HepG2 (cell line): ENCODE results near the gene GREM2. TPM values are rescaled to one million over a fixed set of nuclear protein-coding genes. Genes with fewer than 3 reads are reported as not detected.

Source experiments
- ATAC-seq: fragments of 200-7000 bp; cut with Tn5 transposase; 3 replicates; pipeline ENCODE4 v1.9.1; 2020; ENCODE audit warnings: mild to moderate bottlenecking, moderate library complexity
- Bru-seq: library from RNA; stranded (reverse); fragments of 400-500 nt; gene quantifications from one replicate; lab custom pipeline; 2021; lab: Mats Ljungman, UMichigan
- BruChase-seq, 2 experiments: library from RNA; stranded (reverse); fragments of 400-500 nt; gene quantifications; one replicate each; lab custom pipeline; 2021; lab: Mats Ljungman, UMichigan
- BruUV-seq: library from RNA; stranded (reverse); fragments of 400-500 nt; replicated peaks from 2 replicates; lab custom pipeline; 2021; lab: Mats Ljungman, UMichigan
- CTCF ChIA-PET: fragments of 300-600 bp; formaldehyde crosslinking; extraction: SDS; loops from one replicate; lab custom pipeline; 2021; ENCODE audit warnings: low total read pairs, inconsistent platforms, low intra/inter-chr PET ratio; lab: Yijun Ruan, JAX
- POLR2A ChIA-PET: fragments of 350-600 bp; sonication (Branson Sonifier 250); formaldehyde crosslinking; loops from one replicate; lab custom pipeline; 2020; ENCODE audit warnings: antibody characterized with exemption, inconsistent platforms; lab: Yijun Ruan, JAX
- DNase-seq: peaks from one replicate; pipeline ENCODE4 v3.0.0-alpha.2; 2015; ENCODE audit warnings: low spot score
- FAIRE-seq: peaks from 3 replicates; lab custom pipeline; 2011; peaks lifted over from hg19 to GRCh38; lab: Jason Lieb, UNC
- H2AFZ ChIP-seq: one replicate; pipeline ENCODE4 v1.6.1; 2011; ENCODE audit warnings: low read length, inconsistent platforms
- H3K27ac ChIP-seq: fragments of 300-600 bp; 3 replicates; pipeline ENCODE4 v1.8.0; 2011; ENCODE audit warnings: mixed run types, mild to moderate bottlenecking, mixed read lengths, low read length, inconsistent platforms; ENCODE audit not compliant: insufficient read depth; ENCODE audit errors: extremely low read length
- H3K27me3 ChIP-seq, 2 experiments: fragments of 200-600 bp in 1 of 2; 2 replicates in 1 of 2; 3 replicates in 1 of 2; pipeline versions ENCODE4 v1.6.0 to v1.8.0; 2011; ENCODE audit warnings: low read length in 2 of 2, mild to moderate bottlenecking in 2 of 2, moderate library complexity in 2 of 2, inconsistent platforms in 1 of 2; ENCODE audit not compliant: insufficient read depth in 2 of 2, control insufficient read depth in 1 of 2
- H3K36me3 ChIP-seq, 2 experiments: fragments of 200-600 bp in 1 of 2; replicated peaks in 1 of 2; 2 replicates in 1 of 2; 3 replicates in 1 of 2; pipeline versions ENCODE4 v1.5.1 to v1.8.0; 2011; ENCODE audit warnings: low read length in 2 of 2, inconsistent platforms in 1 of 2; ENCODE audit not compliant: insufficient read depth in 2 of 2, control insufficient read depth in 1 of 2
- H3K4me1 ChIP-seq: 2 replicates; pipeline ENCODE4 v1.5.1; 2012; ENCODE audit warnings: low read length, inconsistent platforms; ENCODE audit not compliant: insufficient read depth
- H3K4me2 ChIP-seq: 2 replicates; pipeline ENCODE4 v1.6.0; 2011; ENCODE audit warnings: low read depth, low read length, inconsistent platforms
- H3K4me3 ChIP-seq, 3 experiments: fragments of 200-600 bp in 1 of 3; sonication (generic), shearing (Covaris generic) in 1 of 3; replicated peaks in 1 of 3; 2 replicates each; pipeline ENCODE4 v1.5.1; 2011 to 2016; ENCODE audit warnings: low read length in 3 of 3, inconsistent platforms in 2 of 3, low read depth in 2 of 3, mild to moderate bottlenecking in 2 of 3, control low read depth in 1 of 3, mixed read lengths in 1 of 3; ENCODE audit not compliant: insufficient read depth in 1 of 3
- H3K79me2 ChIP-seq: one replicate; pipeline ENCODE4 v1.6.1; 2011; ENCODE audit warnings: low read length, inconsistent platforms; ENCODE audit not compliant: insufficient read depth
- H3K9ac ChIP-seq: 2 replicates; pipeline ENCODE4 v1.6.0; 2011; ENCODE audit warnings: mild to moderate bottlenecking, low read depth, low read length, inconsistent platforms; ENCODE audit not compliant: insufficient read depth
- H3K9me3 ChIP-seq: 2 replicates; pipeline ENCODE4 v1.5.1; 2012; ENCODE audit warnings: mild to moderate bottlenecking, low read length
- H4K20me1 ChIP-seq: 2 replicates; pipeline ENCODE4 v1.6.0; 2011; ENCODE audit warnings: inconsistent platforms, mild to moderate bottlenecking, low read length, moderate library complexity; ENCODE audit not compliant: insufficient read depth
- ARNT ChIP-seq: fragments of 450-650 bp; IDR thresholded peaks from 2 replicates; pipeline ENCODE4 v1.6.1; 2017
- CBX2 ChIP-seq, 2 experiments: fragments of 200-600 bp in 1 of 2; sonication (generic); formaldehyde crosslinking in 1 of 2; IDR thresholded peaks; 2 replicates each; pipeline versions ENCODE4 v1.7.0 to v1.8.1; 2018 to 2022; ENCODE audit warnings: low read depth in 2 of 2, low read length in 1 of 2, mild to moderate bottlenecking in 1 of 2, missing genetic modification reagents in 1 of 2
- WGBS: methylation state at CpG from one replicate; pipeline ENCODE4 v1.1.6; 2017; ENCODE audit warnings: low lambda C conversion rate; 5-methylcytosine and 5-hydroxymethylcytosine counted together
- in situ Hi-C: cut with HindIII; loops from 2 replicates; pipeline ENCODE4 v1.10.0; 2017; ENCODE audit warnings: low pct_unique_long_range_greater_than_20kb; ENCODE audit not compliant: extremely low pct_ligation_motif_present
- intact Hi-C: fragments of 100-400 bp; cut with micrococcal nuclease; formaldehyde crosslinking; loops from one replicate; pipeline ENCODE4 v1.10.0; 2022; ENCODE audit not compliant: unreplicated experiment
- long read RNA-seq, 2 experiments: library from RNA in 1 of 2; library from polyadenylated mRNA in 1 of 2; stranded (forward) in 1 of 2; unstranded in 1 of 2; transcript quantifications; one replicate each; pipeline ENCODE4 v2.0.0, GENCODE V29; 2019 to 2022
- polyA minus RNA-seq, 3 experiments: library from RNA; depleted of rRNA, polyadenylated mRNA; stranded (reverse); fragments of >200 nt; gene quantifications; 2 replicates each; pipeline ENCODE4 v1.2.3, GENCODE V29; 2011; ENCODE audit warnings: low replicate concordance in 1 of 3
- polyA plus RNA-seq, 8 experiments: library from polyadenylated mRNA; depleted of rRNA in 3 of 8; stranded (reverse) in 7 of 8; unstranded in 1 of 8; fragments of >200 nt; fragmentation: Illumina TruSeq in 4 of 8; extraction: Trizol in 4 of 8; gene quantifications; 2 replicates each; pipeline versions ENCODE4 v1.2.1 to v1.2.3, GENCODE V29; 2011 to 2016; ENCODE audit warnings: low read depth in 4 of 8, missing spikeins in 1 of 8, mixed read lengths in 1 of 8; ENCODE audit not compliant: insufficient read depth in 1 of 8
- total RNA-seq, 5 experiments: library from RNA; depleted of rRNA; stranded (reverse); fragments of >200 nt; fragmentation: Illumina TruSeq; extraction: Trizol; gene quantifications; 2 replicates each; pipeline ENCODE4 v1.2.3, GENCODE V29; 2016; ENCODE audit warnings: low read depth in 1 of 5
- TF ChIP-seq, protein P1 (sequence below): sonication (generic); formaldehyde crosslinking; IDR thresholded peaks from 2 replicates; pipeline ENCODE4 v1.4.0; 2020; ENCODE audit warnings: mild to moderate bottlenecking, missing genetic modification reagents
- TF ChIP-seq, protein P2 (sequence below): sonication (generic); formaldehyde crosslinking; IDR thresholded peaks from 2 replicates; pipeline ENCODE4 v1.5.1; 2020; ENCODE audit warnings: mild to moderate bottlenecking, missing genetic modification reagents, moderate library complexity
- TF ChIP-seq, protein P3 (sequence below): sonication (generic); formaldehyde crosslinking; IDR thresholded peaks from 2 replicates; pipeline ENCODE4 v1.4.0; 2020; ENCODE audit warnings: missing genetic modification reagents

Gene GREM2
- total RNA-seq (2016; rRNA removed; fragmentation: Illumina TruSeq; extraction: Trizol) = not detected in 2 replicates
- total RNA-seq (2016; cell fraction: cytosol; rRNA removed; fragmentation: Illumina TruSeq; extraction: Trizol; ENCODE audit: low read depth) = not detected in 2 replicates
- not detected in 2 replicates for total RNA-seq (2016; cell fraction: insoluble cytoplasmic fraction; rRNA removed; fragmentation: Illumina TruSeq; extraction: Trizol)
- total RNA-seq (2016; cell fraction: membrane; rRNA removed; fragmentation: Illumina TruSeq; extraction: Trizol) = not detected in 2 replicates
- not detected in 2 replicates for total RNA-seq (2016; cell fraction: nucleus; rRNA removed; fragmentation: Illumina TruSeq; extraction: Trizol)
- polyA plus RNA-seq (2011; rRNA removed) = 0.07 and 0.10 TPM in 2 replicates
- polyA plus RNA-seq (2011; cell fraction: cytosol; rRNA removed) = 0.04 and 0.08 TPM in 2 replicates
- 0.03 and 0.12 TPM in 2 replicates for polyA plus RNA-seq (2011; cell fraction: nucleus; rRNA removed)
- 0.44 and 2.0 TPM in 2 replicates for polyA plus RNA-seq (2012)
- polyA plus RNA-seq (2016; cell fraction: cytosol; fragmentation: Illumina TruSeq; extraction: Trizol; ENCODE audit: low read depth) = not detected in 2 replicates
- polyA plus RNA-seq (2016; cell fraction: insoluble cytoplasmic fraction; fragmentation: Illumina TruSeq; extraction: Trizol; ENCODE audit: low read depth) = not detected in 2 replicates
- polyA plus RNA-seq (2016; cell fraction: membrane; fragmentation: Illumina TruSeq; extraction: Trizol; ENCODE audit: low read depth) = not detected in 2 replicates
- not detected in 2 replicates for polyA plus RNA-seq (2016; cell fraction: nucleus; fragmentation: Illumina TruSeq; extraction: Trizol; ENCODE audit: insufficient read depth, low read depth)
- 0.06 TPM in 1 of 2 replicates, not detected in the other for polyA minus RNA-seq (2011; rRNA and poly(A)+ RNA removed; ENCODE audit: low replicate concordance)
- polyA minus RNA-seq (2011; cell fraction: cytosol; rRNA and poly(A)+ RNA removed) = not detected in 2 replicates
- not detected in 2 replicates for polyA minus RNA-seq (2011; cell fraction: nucleus; rRNA and poly(A)+ RNA removed)
- percentile 1 among the genes with signal in this experiment for Bru-seq, nascent RNA
- BruChase-seq, experiment 1, labeled RNA remaining after a 6-hour chase = not detected
- not detected for BruChase-seq, experiment 2, labeled RNA remaining after a 2-hour chase
- long read RNA-seq, experiment 1 = 0 reads
- long read RNA-seq, experiment 2 = 0 reads

DNA sequence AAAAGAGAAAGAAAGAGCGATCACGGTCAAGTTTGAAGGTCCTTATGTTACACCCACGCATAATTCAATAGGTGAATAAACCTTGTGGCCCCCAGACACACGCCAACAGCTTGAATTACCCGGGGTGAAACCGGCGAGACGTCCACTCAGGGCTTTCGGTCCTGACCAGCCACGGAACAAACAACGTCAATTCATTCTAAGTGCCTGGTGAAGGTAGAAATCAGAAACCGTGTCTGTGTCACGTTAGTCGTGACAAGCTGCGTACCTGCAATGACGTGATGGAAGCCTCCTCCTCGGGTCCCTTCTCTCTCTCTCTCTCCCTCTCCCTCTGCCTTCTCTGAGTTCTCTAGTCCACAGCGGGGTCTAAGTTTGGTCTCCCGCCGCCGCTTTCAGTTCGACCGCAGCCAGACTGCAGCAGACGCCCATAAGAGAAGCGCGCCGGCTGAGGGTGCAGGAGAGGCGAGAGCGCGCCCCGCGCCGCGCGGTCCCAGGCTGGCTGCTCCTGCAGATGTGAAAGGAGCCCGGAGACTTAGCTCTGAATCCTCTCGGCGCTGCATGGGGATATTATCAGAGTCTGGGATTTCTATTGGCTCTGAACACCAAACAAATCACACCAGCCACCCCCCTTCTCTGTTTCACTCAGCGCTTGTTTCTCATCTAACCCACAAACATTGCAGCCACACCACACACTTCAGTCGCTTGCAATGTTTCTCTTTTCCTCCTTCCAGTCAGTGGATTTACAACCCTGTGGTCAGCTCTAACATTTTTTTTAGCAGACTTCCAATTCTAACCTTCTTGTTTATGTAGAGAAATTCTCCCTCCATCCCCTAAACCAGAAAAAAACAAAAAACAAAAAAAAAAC, at the start of gene GREM2:
Gene GREM2, minus strand, starts transcription at position 537 of the 862 bp plus-strand sequence. CDS start 118,680 bp downstream, outside the sequence.
- Histone ChIP-seq H3K79me2 (no peaks in the 10 kb centered on the region), H3K27ac (no peak within 1 kb of the TSS), H3K27me3 (peaks cover 0 to 22% of the 10 kb centered on the region in 2 experiments; a peak in 4 of 5 replicates), H4K20me1 (no peaks in the 10 kb centered on the region), H3K4me1 (peaks cover 16% of the 10 kb centered on the region), H3K4me3 (peak within 1 kb of the TSS; percentile 49 to 70 (median 57)), H3K9ac (no peak within 1 kb of the TSS), H2AFZ (peak within 1 kb of the TSS; percentile 55), H3K9me3 (no peaks in the 10 kb centered on the region), H3K36me3 (no peaks in the 10 kb centered on the region), H3K4me2 (peak within 1 kb of the TSS; percentile 86)
- FAIRE-seq (no peak), ATAC-seq (peak; percentile 95), DNase-seq (no peak)
- POLR2A ChIA-PET = no interaction called here
- intact Hi-C loops = no loop called here
- 2% methylated on average over 24 of the region's 40 CpGs for WGBS
- CTCF ChIA-PET = no interaction called here
- in situ Hi-C loops = no loop called here
- BruUV-seq = no TSS peak
- TF ChIP-seq, protein P1, sequence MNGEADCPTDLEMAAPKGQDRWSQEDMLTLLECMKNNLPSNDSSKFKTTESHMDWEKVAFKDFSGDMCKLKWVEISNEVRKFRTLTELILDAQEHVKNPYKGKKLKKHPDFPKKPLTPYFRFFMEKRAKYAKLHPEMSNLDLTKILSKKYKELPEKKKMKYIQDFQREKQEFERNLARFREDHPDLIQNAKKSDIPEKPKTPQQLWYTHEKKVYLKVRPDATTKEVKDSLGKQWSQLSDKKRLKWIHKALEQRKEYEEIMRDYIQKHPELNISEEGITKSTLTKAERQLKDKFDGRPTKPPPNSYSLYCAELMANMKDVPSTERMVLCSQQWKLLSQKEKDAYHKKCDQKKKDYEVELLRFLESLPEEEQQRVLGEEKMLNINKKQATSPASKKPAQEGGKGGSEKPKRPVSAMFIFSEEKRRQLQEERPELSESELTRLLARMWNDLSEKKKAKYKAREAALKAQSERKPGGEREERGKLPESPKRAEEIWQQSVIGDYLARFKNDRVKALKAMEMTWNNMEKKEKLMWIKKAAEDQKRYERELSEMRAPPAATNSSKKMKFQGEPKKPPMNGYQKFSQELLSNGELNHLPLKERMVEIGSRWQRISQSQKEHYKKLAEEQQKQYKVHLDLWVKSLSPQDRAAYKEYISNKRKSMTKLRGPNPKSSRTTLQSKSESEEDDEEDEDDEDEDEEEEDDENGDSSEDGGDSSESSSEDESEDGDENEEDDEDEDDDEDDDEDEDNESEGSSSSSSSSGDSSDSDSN (CRISPR knock-in tag) = peak; percentile 38; the same call in 1 of the 2 replicates
- TF ChIP-seq, protein P2, sequence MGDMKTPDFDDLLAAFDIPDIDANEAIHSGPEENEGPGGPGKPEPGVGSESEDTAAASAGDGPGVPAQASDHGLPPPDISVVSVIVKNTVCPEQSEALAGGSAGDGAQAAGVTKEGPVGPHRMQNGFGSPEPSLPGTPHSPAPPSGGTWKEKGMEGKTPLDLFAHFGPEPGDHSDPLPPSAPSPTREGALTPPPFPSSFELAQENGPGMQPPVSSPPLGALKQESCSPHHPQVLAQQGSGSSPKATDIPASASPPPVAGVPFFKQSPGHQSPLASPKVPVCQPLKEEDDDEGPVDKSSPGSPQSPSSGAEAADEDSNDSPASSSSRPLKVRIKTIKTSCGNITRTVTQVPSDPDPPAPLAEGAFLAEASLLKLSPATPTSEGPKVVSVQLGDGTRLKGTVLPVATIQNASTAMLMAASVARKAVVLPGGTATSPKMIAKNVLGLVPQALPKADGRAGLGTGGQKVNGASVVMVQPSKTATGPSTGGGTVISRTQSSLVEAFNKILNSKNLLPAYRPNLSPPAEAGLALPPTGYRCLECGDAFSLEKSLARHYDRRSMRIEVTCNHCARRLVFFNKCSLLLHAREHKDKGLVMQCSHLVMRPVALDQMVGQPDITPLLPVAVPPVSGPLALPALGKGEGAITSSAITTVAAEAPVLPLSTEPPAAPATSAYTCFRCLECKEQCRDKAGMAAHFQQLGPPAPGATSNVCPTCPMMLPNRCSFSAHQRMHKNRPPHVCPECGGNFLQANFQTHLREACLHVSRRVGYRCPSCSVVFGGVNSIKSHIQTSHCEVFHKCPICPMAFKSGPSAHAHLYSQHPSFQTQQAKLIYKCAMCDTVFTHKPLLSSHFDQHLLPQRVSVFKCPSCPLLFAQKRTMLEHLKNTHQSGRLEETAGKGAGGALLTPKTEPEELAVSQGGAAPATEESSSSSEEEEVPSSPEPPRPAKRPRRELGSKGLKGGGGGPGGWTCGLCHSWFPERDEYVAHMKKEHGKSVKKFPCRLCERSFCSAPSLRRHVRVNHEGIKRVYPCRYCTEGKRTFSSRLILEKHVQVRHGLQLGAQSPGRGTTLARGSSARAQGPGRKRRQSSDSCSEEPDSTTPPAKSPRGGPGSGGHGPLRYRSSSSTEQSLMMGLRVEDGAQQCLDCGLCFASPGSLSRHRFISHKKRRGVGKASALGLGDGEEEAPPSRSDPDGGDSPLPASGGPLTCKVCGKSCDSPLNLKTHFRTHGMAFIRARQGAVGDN (CRISPR knock-in tag) = peak; percentile 28; the same call in 1 of the 2 replicates
- TF ChIP-seq, protein P3, sequence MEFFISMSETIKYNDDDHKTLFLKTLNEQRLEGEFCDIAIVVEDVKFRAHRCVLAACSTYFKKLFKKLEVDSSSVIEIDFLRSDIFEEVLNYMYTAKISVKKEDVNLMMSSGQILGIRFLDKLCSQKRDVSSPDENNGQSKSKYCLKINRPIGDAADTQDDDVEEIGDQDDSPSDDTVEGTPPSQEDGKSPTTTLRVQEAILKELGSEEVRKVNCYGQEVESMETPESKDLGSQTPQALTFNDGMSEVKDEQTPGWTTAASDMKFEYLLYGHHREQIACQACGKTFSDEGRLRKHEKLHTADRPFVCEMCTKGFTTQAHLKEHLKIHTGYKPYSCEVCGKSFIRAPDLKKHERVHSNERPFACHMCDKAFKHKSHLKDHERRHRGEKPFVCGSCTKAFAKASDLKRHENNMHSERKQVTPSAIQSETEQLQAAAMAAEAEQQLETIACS (CRISPR knock-in tag) = peak; percentile 61
- TF ChIP-seq CBX2 (IDR thresholded peaks at IDR 0.05; ENCODE audit: low read depth, low read length) (no peak), CBX2 (CRISPR knock-in tag; IDR thresholded peaks at IDR 0.05; ENCODE audit: low read depth) (0 out of 2 replicates have a peak, but pooled peaks have one; percentile 35), ARNT (no peak)
